Thyroid gland (tissue), 4 donors: ENCODE results near the gene LAD1. TPM values are rescaled to one million over a fixed set of nuclear protein-coding genes. Genes with fewer than 3 reads are reported as not detected.

Source experiments
- DNase-seq, 2 donors: peaks; one replicate each; pipeline ENCODE4 v3.0.0-alpha.2; 2019
- H3K27ac ChIP-seq, 3 donors: fragments of 200-600 bp; sonication (generic); 1 replicate in 2 of 3; 2 replicates in 1 of 3; pipeline ENCODE4 v1.5.1; 2016 to 2019; ENCODE audit warnings: mild to moderate bottlenecking in 1 of 3, moderate library complexity in 1 of 3
- H3K27me3 ChIP-seq: fragments of 200-600 bp; sonication (generic); one replicate; pipeline ENCODE4 v1.5.1; 2019
- H3K36me3 ChIP-seq, 2 donors: fragments of 200-600 bp; sonication (generic); one replicate each; pipeline ENCODE4 v1.5.1; 2016 to 2019
- H3K4me1 ChIP-seq, 2 donors: fragments of 200-600 bp; sonication (generic); one replicate each; pipeline ENCODE4 v1.5.1; 2017 to 2019
- H3K4me3 ChIP-seq, 3 donors: fragments of 200-600 bp; sonication (generic); replicated peaks in 1 of 3; 1 replicate in 2 of 3; 2 replicates in 1 of 3; pipeline ENCODE4 v1.5.1; 2016; ENCODE audit warnings: mild to moderate bottlenecking in 1 of 3
- H3K9me3 ChIP-seq: fragments of 200-600 bp; sonication (generic); one replicate; pipeline ENCODE4 v1.5.1; 2017
- CTCF ChIP-seq, 6 experiments: fragments of 200-600 bp in 3 of 6; fragments of 450-650 bp in 3 of 6; sonication (generic) in 3 of 6; IDR thresholded peaks; one replicate each; pipeline ENCODE4 v1.5.1; 2016 to 2019; ENCODE audit warnings: antibody characterized with exemption in 6 of 6, mild to moderate bottlenecking in 2 of 6, inconsistent platforms in 1 of 6, moderate library complexity in 1 of 6
- POLR2A ChIP-seq, 2 donors: fragments of 450-650 bp; IDR thresholded peaks; one replicate each; pipeline ENCODE4 v1.6.1; 2017; ENCODE audit warnings: antibody characterized with exemption in 2 of 2, mild to moderate bottlenecking in 2 of 2, moderate library complexity in 1 of 2
- WGBS, 2 donors: methylation state at CpG; one replicate each; pipeline ENCODE4 v1.1.5; 2017; 5-methylcytosine and 5-hydroxymethylcytosine counted together
- intact Hi-C: fragments of 100-400 bp; cut with DNase I; formaldehyde crosslinking; loops from one replicate; pipeline ENCODE4 v1.15.1; 2023
- total RNA-seq, 4 donors: library from RNA; depleted of rRNA; stranded (reverse); fragments of >200 nt; gene quantifications; one replicate each; pipeline ENCODE4 v1.2.3, GENCODE V29; 2016

LAD1 gene
- total RNA-seq, 4 donors from 2014 or later: 2.9 to 7.4 (median 5.1) TPM

GRCh38 chr1:201344206-201345080, 54.7 kb downstream of the LAD1 start:
- Histone ChIP-seq H3K9me3 (no peaks in the 10 kb centered on the region), H3K36me3 (no peaks in the 10 kb centered on the region), H3K4me3 (no peak overlapping the region), H3K27me3 (no peaks in the 10 kb centered on the region), H3K4me1 (no peaks in the 10 kb centered on the region), H3K27ac (no peak overlapping the region)
- intact Hi-C loops: no loop called here
- no peak for DNase-seq
- 73 to 74% methylated on average over 7 of the region's 7 CpGs for WGBS, 2 donors
- TF ChIP-seq CTCF (IDR thresholded peaks at IDR 0.05): no peak
- TF ChIP-seq POLR2A (IDR thresholded peaks at IDR 0.05): no peak

GRCh38 chr1:201341377-201341776, 57.7 kb downstream of the LAD1 start:
- Histone ChIP-seq H3K27me3 (no peaks in the 10 kb centered on the region), H3K9me3 (no peaks in the 10 kb centered on the region), H3K27ac (no peak overlapping the region), H3K4me1 (no peaks in the 10 kb centered on the region), H3K4me3 (no peak overlapping the region), H3K36me3 (no peaks in the 10 kb centered on the region)
- DNase-seq: no peak
- intact Hi-C loops: no loop called here
- TF ChIP-seq POLR2A (IDR thresholded peaks at IDR 0.05) (no peak), CTCF (IDR thresholded peaks at IDR 0.05) (no peak)
- WGBS, 2 donors: 90% methylated on average over 1 of the region's 1 CpG

GRCh38 chr1:201336711-201337450, 62.2 kb downstream of the LAD1 start:
- no peaks in the 10 kb centered on the region for H3K4me1 ChIP-seq
- H3K9me3 ChIP-seq: no peaks in the 10 kb centered on the region
- intact Hi-C loops: no loop called here
- TF ChIP-seq POLR2A (IDR thresholded peaks at IDR 0.05) (no peak), CTCF (IDR thresholded peaks at IDR 0.05) (no peak)
- H3K36me3 ChIP-seq: no peaks in the 10 kb centered on the region
- no peak overlapping the region for H3K27ac ChIP-seq
- WGBS, 2 donors: 91 to 98% methylated on average over 4 to 8 of the region's 9 CpGs
- no peaks in the 10 kb centered on the region for H3K27me3 ChIP-seq
- no peak for DNase-seq
- H3K4me3 ChIP-seq: no peak overlapping the region

- 76 to 82% methylated on average over 3 of the region's 3 CpGs for WGBS, 2 donors
- no peaks in the 10 kb centered on the region for H3K27me3 ChIP-seq
- no peaks in the 10 kb centered on the region for H3K4me1 ChIP-seq
- no peaks in the 10 kb centered on the region for H3K36me3 ChIP-seq
- no peak for DNase-seq
- H3K4me3 ChIP-seq: no peak overlapping the region
- no peaks in the 10 kb centered on the region for H3K9me3 ChIP-seq
- intact Hi-C loops: no loop called here
- TF ChIP-seq CTCF (IDR thresholded peaks at IDR 0.05): no peak
- TF ChIP-seq POLR2A (IDR thresholded peaks at IDR 0.05): no peak
- H3K27ac ChIP-seq: no peak overlapping the region
Measured at GRCh38 chr1:201335901-201336300, 63.2 kb downstream of the LAD1 start.
